SIG-M5 treated with dmso at 0.1 percent for 504 hours (cell line): ENCODE results near the gene BATF.

Experiments
- DNase-seq: peaks from one replicate; lab custom pipeline; 2025; ENCODE audit not compliant: unreplicated experiment; lab: John Stamatoyannopoulos, UW

The BATF gene

DNA sequence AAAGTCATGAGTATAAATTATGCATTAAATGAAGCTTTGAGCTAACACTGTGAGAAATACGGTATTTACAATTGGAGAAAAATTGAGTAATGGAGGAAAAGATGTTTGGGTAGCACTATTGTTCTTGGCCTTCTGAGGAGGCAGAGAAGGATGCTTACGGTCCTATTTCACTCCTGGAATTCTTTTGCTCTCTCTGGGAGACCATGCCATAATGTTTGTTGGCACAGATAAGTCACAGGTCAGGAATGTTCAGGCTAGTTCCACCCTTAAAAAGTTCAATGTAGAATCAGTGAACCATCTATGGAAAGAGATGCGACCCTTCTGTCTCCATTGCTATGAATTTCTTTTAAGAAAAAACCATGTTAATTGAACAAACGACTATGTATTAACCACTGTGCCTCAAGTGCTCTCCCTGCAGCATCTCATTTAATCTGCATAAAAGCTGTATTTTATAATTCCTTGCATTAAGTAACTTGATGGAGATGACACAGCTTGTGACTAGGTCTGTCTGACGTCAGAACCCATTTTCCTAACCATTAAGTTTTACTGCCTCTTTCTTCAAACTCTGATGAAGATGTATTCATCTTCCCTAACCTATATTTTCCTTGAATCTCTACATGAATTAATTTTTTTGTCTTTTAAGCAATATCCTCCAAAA, 9.5 kb downstream of the BATF start:
- no peak for DNase-seq

DNA sequence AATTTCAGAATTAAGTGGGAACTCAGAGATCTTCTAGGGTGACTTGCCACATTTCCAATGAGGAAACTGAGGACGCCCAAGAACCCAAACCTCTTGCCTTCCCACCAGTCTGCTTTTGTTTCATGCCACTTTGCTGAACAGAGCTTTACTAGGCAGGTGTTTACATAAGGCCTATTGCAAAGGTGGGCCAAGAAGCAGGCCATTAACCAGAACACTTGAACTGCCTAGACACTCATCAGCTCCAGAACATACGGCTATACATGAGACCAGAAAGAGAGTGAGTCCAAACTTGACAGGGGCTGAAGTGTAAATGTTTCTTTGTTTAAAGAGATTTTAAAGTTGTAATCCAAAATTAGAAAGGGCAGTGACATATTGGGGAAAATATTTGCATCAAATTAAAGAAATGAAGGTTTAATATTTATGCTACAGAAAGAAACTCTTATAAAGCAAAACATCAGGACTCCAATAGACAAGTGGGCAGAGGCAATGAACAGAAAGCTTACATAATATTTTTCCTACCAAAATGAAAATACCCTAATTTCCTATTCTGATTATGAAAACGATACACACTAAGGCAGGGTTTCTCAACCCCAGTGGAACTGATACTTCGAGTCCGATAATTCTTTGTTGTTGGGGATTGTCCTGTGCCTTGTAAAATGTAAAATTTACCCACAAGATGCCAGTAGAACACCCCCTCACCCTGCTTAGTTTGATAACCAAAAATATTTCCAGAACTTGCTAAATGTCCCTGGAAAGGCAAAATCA, 11.7 kb downstream of the BATF start:
- DNase-seq: no peak

DNA sequence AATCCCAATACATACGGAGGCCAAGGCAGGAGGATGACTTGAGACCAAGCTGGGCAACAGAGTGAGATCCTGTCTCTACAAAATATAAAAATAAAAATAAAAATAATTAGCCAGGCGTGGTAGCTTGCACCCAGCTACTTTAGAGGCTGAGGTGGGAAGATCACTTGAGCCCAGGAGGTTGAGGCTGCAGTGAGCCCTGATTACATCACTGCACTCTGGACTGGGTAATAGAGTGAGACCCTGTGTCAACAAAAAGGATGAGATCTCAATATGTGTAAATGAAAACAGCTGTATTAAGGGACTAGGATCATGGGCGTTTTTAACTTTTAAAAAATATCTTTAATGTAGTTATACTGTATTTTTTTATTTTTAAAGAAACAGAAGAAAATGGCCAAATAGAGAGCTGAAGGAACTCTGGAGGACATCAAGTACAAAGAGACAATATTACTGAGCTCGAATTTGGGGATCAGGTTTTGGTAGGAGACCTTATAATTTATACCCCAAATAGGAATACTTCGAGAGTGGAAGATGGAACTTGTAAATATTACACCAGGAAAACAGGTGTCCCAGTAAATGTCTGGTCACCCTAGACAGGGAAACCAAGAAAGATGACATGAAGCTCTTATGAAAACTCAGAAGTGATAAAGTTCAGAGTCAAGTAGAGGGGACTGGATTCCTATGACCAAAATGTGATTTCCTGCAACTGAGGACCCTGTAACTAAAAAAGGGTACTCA, 13.1 kb downstream of the BATF start:
- DNase-seq: no peak

DNA sequence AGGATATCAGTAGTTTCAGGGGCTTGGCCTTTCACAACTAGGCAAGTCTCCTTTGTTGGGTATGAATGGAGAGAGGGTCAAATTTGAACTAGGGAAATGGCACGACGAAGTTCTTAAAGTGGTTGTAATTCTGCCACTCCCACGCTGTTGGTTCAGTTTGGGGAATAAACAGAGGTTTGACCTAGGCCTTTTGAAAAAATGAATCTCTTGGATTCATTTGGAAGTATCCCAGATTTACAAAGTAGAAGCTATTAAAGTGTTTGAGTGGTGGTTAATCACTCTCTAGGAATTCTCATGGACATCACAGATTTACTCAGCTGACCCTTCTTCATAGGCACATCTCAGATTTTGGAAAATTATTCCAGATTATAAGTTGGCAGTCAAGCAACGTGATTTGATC, 14.8 kb downstream of the BATF start:
- no peak for DNase-seq

DNA sequence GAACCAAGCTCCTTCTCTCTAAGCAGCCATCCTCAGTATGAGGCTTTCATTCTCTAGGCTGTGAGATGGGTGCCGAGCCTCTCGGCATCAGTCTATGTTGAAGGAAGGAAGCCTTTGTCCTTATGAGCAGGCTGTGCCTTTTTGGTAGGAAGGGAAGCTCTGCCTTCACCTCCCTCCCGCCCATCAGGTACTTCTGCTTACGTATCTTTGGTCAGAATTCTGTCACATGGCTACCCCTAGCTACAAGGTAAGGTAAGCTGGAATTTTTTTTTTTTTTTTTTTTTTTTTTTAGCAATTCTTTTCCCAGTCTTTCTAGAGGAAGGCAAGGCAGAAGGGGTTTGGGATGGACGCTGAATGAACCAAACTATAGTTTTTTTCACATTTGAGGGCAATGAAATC, 16.9 kb downstream of the BATF start:
- no peak for DNase-seq

DNA sequence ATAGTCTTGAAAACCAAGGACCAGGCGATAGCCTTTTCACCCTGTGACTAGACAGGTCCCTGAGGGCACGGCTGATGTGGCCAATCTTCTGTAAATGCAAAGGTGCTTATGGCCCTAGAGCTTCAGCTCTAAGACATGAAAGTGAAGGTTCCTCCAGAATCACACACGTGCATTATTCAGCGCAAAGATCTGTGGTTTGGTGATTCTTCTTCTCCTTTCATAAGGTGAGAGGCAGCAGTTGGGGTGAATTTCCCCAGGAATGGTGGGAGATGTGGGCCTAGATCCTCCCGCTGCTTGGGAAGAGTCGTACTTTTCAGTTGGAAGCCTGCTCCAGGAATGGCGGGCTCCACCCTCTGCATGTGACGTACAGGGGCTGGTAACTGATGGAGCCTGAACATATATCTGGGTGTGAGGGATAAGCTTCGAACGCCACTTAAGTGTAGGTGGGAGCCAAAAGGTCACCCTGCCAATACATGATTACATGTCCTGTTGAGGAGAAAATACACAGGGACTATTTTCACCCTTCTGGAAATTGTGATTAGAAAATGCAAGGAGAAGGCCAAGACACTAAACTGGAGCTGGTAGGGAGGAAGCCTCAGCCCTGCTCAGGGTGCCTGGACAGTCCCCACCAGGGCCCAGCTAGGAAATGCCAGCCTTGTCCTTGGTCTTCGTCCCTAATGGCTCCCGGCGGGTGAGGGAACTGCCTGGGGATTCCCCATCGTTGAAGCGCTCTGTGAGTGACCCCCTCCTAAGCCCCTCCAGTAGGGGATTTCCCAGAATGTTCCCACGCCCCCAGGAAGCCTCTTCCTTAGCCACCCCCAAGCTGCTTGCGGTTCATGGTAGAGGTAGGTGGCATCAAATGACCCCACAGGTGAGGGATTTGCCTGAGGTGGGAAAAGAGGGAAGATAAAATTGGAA, 17.6 kb downstream of the BATF start:
- no peak for DNase-seq

DNA sequence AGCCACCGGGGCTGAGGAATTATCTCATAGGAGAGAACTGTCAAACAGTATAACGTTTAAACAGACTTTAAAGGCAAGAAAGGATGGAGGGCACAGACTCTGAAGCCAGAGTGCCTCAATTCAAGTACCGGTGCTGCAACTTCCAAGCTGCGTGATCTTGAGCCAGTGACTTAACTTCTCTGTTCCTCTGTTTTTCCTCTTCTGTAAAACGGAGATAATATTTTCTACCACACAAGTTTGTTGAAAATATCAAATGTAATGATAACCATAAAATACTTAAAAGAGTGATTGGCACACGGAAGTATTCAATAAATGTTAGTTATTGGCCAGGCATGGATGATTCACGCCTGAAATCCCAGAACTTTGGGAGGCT, 18.2 kb downstream of the BATF start:
- DNase-seq: no peak

DNA sequence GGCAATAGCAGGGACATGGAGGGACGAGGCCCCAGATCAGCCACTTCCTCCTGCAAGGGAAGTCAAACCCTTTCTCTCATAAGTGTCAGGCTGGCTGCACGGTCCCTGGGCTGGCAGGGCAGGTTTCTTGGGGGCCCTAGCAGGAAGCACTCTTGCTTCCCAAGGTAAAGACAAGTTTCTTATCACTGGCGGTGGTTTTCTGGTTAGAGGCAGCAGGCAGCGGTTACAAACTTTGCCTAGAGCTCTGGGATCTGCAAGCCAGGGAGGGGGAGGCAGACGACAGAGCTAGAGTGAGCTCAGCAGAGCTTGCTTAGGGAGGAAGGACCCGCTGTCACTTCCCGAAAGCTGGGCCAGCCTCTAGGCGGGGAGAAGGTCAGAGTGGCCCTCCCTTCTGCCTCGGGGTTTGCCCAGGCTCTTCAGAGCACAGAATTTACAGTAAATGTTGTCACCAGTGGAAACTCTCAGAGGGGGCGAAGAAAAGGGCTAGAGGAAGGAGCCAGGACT, 20.4 kb downstream of the BATF start:
- DNase-seq: peak; percentile 73

DNA sequence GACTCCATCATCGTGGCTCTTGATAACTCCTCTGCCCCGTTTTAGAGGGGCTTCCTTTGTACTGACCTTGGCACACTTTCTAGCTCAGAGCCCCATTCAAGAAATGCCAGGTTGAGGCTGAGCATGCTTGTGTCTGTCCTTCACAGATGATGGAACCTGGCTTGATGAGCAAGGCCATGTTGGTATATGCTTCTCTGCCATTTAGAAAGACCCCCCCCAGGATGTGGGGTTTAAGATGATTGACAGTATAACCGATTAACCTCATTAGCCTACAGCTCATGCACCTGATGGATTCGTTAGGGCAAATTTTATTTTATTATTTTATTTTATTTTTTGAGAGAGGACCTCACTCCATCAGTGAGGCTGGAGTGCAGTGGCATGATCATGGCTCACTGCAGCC, 21.0 kb downstream of the BATF start:
- no peak for DNase-seq

DNA sequence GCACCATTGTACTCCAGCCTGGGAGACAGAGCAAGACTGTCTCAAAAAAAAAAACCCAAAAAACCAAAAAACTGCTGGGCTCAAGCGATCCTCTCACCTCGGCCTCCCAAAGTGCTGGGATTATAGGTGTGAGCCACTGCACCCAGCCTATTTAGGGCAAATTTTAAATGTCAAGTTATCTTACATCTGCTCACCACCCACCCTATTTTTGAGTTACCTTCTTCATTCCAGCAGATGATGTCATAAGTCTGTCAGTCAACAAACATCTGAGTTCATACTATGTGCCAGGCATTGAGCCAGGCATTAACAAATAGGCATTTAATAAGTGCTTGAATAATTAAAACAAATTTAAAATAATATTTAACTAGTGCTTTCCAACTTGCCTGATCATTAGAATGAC, 21.5 kb downstream of the BATF start:
- no peak for DNase-seq

DNA sequence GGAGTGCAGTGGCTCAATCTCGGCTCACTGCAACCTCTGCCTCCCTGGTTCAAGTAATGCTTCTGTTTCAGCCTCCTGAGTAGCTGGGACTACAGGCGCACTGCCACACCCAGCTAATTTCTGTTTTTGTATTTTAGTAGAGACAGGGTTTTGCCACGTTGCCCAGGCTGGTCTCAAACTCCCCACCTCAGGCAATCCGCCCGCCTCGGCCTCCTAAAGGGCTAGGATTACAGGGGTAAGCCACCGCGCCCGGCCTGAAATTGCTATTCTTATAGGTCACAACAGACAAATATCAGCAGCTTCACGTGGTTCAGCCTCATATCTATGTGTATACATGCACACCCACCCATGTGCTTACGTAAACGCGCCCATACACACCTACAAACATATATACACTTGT, 23.6 kb downstream of the BATF start:
- no peak for DNase-seq

DNA sequence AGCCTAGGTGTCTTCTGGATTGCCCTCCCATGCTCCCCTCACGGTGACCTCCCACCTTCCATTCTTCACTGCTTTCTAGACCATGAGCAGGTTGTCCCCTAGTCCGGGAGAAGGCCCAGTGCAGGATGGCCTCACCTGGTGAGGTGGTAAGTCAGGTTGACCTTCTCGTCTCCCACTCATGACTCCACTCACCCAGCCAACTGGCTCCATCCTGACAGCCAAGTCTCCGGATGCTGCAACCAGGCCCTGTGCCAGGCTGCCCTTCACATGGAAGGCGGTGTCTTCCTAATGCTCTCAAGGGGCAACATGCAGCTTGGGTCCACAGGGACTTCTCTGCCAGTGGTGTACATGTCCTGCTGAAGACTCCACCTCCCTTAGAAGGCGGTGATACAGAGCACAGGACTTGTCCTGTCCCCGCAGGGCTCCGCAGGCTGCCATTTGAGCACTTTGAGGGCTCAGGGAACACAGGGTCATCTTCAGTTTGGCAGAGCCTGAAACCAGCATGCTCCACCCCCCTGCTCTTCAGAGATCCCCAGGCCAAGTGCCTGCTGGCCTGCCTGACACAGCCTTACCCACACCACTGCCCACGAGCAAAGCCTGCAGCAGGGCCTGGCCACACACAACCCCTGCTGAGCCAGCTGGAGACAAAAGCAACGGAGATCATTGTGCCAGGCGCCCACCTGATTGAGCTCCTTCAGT, 25.4 kb downstream of the BATF start:
- no peak for DNase-seq

DNA sequence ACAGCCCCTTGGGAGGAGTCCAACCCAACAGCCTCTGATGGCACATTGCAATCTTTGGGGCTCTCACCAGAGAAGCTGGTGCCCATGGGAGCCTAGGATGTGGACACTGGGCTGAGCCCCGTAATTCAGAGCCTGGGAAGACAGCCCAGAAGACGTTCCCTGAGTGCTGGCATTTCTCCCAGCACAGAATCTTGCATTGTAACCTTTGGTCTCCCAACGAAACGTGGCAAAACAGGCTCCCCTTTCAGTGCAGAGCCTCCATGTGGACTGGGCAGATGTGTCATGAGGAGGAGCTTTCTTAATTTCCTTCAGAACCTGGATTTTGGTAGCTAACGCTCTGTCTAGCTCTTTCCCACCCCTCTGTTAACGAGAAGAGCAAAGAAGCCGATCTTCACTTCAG, 26.3 kb downstream of the BATF start:
- no peak for DNase-seq

DNA sequence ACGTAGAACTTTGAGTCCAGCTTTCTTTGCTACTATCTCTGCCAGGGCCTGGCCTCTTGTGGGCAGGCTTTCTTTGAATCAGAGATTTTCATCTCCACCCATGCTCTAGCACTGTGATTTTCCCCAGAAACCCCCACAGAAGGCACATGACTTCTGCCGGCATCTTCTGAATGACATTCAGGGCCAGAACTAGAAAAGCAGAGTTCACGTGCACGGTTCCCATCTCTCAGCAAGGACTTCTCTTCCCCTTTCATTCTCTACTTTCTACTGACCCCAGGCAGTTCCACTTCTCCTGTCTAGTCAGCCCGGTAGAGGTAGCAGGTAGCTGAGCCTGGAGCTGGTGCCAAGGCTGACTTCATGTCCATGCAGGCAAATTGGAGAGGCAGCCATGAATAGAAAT, 26.9 kb downstream of the BATF start:
- DNase-seq: no peak

DNA sequence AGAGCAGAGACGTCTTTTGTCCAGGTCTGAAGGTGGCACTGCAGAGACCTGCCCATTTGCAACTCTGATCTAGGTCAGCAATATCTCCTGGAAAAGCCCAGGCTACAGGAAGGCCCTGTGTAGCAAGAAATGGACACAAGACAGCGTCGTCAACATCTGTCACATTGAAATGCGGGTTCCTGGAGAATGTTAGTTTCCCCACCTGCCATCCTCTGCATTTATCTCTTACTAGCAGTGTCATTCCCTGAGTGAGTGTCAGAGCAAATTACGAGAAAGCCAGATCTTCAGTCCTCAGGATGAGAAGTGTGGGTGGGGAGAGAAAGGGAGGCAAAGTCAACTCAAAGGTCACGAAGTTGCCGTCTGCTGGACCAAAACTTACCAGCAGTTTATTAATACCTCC, 28.8 kb downstream of the BATF start:
- DNase-seq: no peak

DNA sequence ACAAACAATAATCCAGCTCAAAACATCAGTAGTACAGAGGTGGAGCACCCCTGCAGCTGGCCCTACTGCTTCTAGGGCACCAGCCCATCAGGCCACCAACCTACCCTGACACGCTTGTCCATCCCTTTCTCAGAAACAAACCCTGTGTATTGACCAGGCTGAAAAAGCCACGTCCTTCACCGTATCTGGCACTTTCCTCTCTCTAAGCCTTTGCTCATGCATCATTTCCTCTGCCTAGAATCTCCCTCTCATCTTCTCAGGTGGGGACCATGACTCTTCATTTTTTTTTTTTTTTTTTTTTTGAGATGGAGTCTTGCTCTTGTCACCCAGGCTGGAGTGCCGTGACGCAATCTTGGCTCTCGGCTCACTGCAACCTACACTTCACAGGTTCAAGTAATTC, 30.9 kb downstream of the BATF start:
- DNase-seq: no peak

DNA sequence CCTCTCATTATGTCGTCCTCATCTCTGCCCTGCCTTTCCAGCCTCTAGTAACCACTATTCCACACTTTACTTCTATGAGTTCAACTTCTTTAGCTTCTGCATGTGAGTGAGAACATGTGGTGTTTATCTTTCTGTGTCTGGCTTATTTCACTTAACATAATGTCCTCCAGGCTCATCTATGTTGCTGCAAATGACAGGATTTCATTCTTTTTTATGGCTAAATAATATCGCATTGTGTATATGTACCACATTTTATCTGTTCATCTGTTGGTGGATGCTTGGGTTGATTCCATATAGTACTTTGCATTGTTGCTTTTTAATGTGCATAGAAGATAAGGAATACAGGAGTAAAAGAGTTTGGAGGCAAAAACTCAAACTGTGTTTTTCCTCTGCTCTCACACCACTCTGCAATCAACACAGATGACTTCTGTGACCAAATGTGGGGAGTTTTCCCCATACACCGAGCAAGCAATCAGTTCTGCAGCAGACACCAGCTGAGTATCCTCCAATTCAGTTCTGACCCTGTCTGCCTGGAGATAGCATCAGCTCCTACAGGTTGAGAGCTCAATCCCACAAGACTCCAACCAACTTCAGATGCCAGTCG, 31.6 kb downstream of the BATF start:
- no peak for DNase-seq

DNA sequence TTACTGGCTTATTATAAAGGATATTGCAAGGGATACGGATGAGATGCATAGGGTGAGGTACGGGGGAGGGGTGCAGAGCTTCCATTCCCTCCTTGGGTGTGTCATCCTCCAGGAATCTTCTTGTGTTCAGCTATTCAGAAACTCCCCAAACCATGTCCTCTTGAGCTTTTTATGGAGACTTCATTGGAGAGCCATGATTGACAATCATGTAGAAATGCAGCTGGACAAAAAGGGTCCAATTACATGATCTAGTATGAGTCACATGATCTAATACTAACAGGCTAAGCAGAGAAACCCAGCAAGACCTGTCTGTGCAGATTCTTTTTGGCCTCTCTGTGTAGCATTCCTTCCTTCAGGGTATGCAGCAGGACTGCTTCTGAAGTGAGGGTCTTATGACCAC, 32.2 kb downstream of the BATF start:
- DNase-seq: peak; percentile 60

DNA sequence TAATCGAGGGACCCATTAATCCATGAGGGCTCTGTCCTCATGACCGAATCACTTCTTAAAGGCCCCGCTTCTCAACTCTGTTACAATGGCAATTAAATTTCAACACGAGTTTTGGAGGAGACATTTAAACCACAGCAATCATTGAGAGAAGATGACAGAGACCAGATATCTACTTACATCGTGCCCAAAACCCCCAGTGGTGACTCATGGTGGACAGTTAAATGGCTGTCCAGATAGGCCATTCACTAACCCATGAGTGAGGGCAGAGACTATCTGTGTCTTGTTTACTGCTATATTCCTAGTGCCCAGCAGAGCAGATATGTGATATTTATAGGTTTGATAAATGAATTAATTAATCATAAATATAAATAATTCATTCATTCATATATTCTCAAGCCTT, 36.2 kb downstream of the BATF start:
- DNase-seq: no peak

DNA sequence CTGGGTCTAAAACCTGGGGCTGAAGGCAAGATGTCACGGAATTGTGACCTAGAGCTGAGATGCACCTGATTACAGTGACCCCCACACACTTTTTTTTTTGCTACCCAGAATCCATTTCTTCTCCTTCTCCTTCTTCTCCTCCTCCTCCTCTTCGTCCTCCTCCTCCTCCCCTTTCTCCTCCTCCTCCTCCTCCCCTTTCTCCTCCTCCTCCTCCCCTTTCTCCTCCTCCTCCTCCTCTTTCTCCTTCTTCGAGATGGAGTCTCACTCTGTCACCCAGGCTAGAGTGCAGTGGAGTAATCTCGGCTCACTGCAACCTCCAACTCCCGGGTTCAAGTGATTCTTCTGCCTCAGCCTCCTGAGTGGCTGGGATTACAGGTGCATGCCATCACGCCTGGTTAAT, 36.8 kb downstream of the BATF start:
- no peak for DNase-seq
